Endothelial cell (in vitro differentiated cells): ENCODE data around the gene DMC1. TPM values are rescaled to one million over a fixed set of nuclear protein-coding genes. Genes with fewer than 3 reads are reported as not detected.

Source experiments
- DNase-seq: peaks from one replicate; pipeline ENCODE4 v3.0.0; 2021; ENCODE audit warnings: low spot score
- H3K27ac Mint-ChIP-seq: one replicate; pipeline ENCODE4 v1.8.0; 2021; ENCODE audit warnings: mixed read lengths, inconsistent platforms; ENCODE audit not compliant: unreplicated experiment
- H3K27me3 Mint-ChIP-seq: one replicate; pipeline ENCODE4 v1.8.0; 2021; ENCODE audit warnings: mild to moderate bottlenecking, moderate library complexity, mixed read lengths, inconsistent platforms; ENCODE audit not compliant: unreplicated experiment
- H3K36me3 Mint-ChIP-seq: one replicate; pipeline ENCODE4 v1.8.0; 2021; ENCODE audit warnings: mild to moderate bottlenecking, low read depth, mixed read lengths, inconsistent platforms; ENCODE audit not compliant: unreplicated experiment
- H3K4me1 Mint-ChIP-seq: one replicate; pipeline ENCODE4 v1.8.0; 2021; ENCODE audit warnings: mild to moderate bottlenecking, mixed read lengths, inconsistent platforms; ENCODE audit not compliant: unreplicated experiment
- H3K4me3 Mint-ChIP-seq: one replicate; pipeline ENCODE4 v1.8.0; 2021; ENCODE audit warnings: mild to moderate bottlenecking, mixed read lengths, inconsistent platforms; ENCODE audit not compliant: unreplicated experiment
- H3K9me3 Mint-ChIP-seq: one replicate; pipeline ENCODE4 v1.8.0; 2021; ENCODE audit warnings: mixed read lengths, inconsistent platforms; ENCODE audit not compliant: unreplicated experiment
- total RNA-seq: library from RNA; stranded (reverse); fragmentation: NEBNext Ultra II Directional; extraction: Animal tissue kit (Norgen Biotek cat#: 25700); gene quantifications from one replicate; pipeline ENCODE4 v1.2.1, GENCODE V29; 2021; ENCODE audit not compliant: unreplicated experiment
- TF ChIP-seq, protein P1 (sequence below): fragments of 200-600 bp; sonication (generic); IDR thresholded peaks from one replicate; pipeline ENCODE4 v1.5.0; 2021; ENCODE audit warnings: antibody characterized with exemption; ENCODE audit not compliant: unreplicated experiment

Gene DMC1
- total RNA-seq, 1 donor from 2014 or later = 3.5 TPM

DNA sequence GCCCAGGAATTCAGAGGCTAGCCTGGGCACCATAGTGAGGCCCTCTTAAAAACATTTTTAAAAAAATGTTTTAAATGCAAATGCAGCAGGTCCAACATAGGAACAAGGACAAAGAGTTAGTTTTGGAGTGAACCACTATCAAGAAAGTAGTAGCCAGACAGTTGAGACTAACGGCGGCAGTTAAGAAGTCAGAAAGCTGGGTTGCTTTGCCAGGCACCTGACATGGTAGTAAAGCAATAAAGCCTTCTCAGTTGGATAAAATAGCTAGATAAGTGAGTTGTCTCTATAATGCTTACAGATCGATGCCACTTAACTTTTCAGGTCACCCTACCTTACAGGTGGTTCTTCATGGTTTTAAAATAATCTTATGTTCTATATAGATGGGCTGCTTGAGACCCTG lies 47.0 kb downstream of the DMC1 start:
- H3K36me3 Mint-ChIP-seq = no peaks in the 10 kb centered on the region
- no peaks in the 10 kb centered on the region for H3K9me3 Mint-ChIP-seq
- no peaks in the 10 kb centered on the region for H3K4me1 Mint-ChIP-seq
- no peak for DNase-seq
- H3K27ac Mint-ChIP-seq = no peak overlapping the region
- peaks cover 2% of the 10 kb centered on the region for H3K27me3 Mint-ChIP-seq
- TF ChIP-seq, protein P1, sequence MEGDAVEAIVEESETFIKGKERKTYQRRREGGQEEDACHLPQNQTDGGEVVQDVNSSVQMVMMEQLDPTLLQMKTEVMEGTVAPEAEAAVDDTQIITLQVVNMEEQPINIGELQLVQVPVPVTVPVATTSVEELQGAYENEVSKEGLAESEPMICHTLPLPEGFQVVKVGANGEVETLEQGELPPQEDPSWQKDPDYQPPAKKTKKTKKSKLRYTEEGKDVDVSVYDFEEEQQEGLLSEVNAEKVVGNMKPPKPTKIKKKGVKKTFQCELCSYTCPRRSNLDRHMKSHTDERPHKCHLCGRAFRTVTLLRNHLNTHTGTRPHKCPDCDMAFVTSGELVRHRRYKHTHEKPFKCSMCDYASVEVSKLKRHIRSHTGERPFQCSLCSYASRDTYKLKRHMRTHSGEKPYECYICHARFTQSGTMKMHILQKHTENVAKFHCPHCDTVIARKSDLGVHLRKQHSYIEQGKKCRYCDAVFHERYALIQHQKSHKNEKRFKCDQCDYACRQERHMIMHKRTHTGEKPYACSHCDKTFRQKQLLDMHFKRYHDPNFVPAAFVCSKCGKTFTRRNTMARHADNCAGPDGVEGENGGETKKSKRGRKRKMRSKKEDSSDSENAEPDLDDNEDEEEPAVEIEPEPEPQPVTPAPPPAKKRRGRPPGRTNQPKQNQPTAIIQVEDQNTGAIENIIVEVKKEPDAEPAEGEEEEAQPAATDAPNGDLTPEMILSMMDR = no peak
- H3K4me3 Mint-ChIP-seq = no peak overlapping the region

DNA sequence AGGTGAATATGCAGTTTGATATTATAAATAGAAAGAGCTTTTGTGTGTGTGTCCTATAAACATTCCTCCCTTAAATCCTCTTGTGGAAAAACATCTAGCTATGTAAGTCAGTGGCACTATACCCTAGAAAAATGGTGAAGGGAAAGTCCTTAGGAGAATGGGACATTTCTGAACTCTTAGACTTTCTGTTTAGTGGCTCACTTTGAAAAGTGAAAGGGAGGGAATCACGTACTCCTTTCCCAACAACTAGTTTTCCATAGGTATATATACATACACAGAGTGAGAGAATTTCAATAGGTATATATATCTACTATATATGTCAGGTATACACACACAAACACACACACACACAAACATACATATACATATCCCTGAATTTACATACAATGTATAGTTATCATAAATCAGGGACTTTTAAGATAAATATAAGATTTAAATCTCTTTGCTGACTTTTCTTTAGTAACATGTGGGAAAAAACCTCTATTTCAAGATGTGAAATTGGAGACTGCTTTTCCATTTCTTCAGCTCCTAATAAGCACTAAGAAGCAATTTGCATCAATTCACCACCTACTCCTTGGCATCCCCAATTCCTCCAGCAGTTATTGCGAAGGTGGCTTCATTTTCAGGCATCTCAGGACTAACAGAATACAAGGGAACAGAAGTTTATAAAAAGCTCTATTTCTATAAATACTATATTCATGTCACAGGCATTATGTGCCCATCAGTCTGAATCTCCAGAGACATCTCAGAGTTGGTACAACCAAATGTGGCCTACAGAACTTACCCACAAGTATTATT lies 50.3 kb downstream of the DMC1 start:
- TF ChIP-seq, protein P1 = no peak
- Mint-ChIP-seq H3K4me3 (no peak overlapping the region), H3K4me1 (no peaks in the 10 kb centered on the region), H3K27ac (no peak overlapping the region), H3K36me3 (no peaks in the 10 kb centered on the region), H3K9me3 (no peaks in the 10 kb centered on the region), H3K27me3 (peaks cover 2% of the 10 kb centered on the region)
- no peak for DNase-seq

DNA sequence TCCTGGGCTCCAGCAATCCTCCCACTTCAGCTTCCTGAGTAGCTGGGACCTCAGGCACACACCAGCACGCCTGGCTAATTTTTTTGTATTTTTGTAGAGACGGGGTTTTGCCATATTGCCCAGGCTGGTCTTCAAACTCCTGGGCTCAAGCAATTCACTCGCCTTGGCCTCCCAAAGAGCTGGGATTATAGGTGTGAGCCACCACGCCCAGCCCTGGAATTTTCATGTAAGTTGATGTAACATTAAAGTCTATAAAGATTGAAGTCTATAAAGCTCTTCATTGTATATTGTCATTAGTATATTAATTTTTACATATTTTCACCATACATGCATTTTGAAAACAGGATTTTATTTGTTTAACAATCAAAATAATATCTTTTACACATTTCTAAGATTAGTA lies 51.4 kb downstream of the DMC1 start:
- TF ChIP-seq, protein P1 = no peak
- H3K9me3 Mint-ChIP-seq = no peaks in the 10 kb centered on the region

DNA sequence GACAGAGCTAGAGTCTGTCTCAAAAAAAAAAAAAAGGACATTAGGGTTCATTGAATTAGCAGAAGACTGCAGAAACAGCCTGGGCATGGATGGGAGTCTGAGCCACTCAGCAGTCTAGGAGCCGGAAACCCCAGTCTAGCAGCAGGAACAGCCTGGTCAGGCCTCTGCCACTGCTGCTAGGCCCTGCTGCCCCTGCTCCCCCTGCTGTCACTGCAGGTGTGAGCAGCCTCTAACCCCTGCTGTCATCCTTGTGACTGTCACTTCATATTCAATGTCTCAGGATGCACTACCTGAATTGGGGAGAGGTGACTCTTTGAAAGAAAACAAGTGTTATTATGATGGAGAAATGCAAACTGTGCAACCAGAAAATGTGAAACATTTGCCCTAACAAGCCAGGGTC lies 56.9 kb downstream of the DMC1 start:
- peak; percentile 43 for DNase-seq
- Mint-ChIP-seq H3K4me1 (peaks cover 19% of the 10 kb centered on the region), H3K9me3 (no peaks in the 10 kb centered on the region), H3K27me3 (no peaks in the 10 kb centered on the region), H3K4me3 (no peak overlapping the region), H3K36me3 (no peaks in the 10 kb centered on the region), H3K27ac (no peak overlapping the region)
- TF ChIP-seq, protein P1 = no peak

More for the DNA sequence above, 51.4 kb downstream of the DMC1 start:
- Mint-ChIP-seq H3K27me3 (peaks cover 2% of the 10 kb centered on the region), H3K27ac (no peak overlapping the region), H3K4me3 (no peak overlapping the region), H3K36me3 (no peaks in the 10 kb centered on the region), H3K4me1 (no peaks in the 10 kb centered on the region)
- no peak for DNase-seq

DNA sequence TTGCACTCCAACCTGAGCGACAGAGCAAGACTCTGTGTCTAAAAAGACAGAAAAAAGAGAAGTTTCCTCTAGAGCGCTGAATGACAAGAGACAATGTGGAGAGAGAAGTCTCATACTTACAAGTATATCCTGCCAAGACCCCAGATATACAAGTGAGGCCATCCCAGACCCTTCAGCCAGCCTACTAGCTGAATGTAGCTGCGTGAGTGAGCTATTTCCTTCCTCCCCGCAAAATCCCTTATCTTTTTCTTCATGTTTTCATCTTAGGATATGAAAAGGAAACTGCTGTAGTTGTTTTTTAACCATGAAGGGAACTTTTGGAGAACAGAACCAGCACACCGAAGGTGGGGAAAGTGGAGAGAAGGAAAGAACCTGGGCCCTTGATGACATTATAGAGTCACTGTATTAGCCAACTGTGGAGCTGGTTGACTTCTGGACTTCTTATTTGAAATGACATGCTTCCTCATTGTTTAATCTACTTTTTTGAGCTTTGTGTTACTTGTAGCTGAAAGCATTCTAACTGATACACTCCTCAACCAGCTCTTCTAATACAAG lies 59.5 kb downstream of the DMC1 start:
- no peak for DNase-seq
- Mint-ChIP-seq H3K27me3 (peaks cover 12% of the 10 kb centered on the region), H3K27ac (peak overlapping the region; percentile 74), H3K4me1 (peaks cover 35% of the 10 kb centered on the region), H3K4me3 (no peak overlapping the region), H3K36me3 (peaks cover 3% of the 10 kb centered on the region), H3K9me3 (no peaks in the 10 kb centered on the region)
- TF ChIP-seq, protein P1 = no peak
